PC-3 (cell line): ENCODE data around the gene MED13L. TPM values are rescaled to one million over a fixed set of nuclear protein-coding genes. Genes with fewer than 3 reads are reported as not detected.
A peak's percentile ranks its signal among the peaks of the same experiment; 100 is the strongest.

Source experiments
- ATAC-seq: fragments of 200-7000 bp; cut with Tn5 transposase; 2 replicates; pipeline ENCODE4 v1.9.1; 2020; ENCODE audit warnings: mild to moderate bottlenecking, moderate library complexity
- BruUV-seq: library from RNA; stranded (reverse); fragments of 400-500 nt; replicated peaks from 2 replicates; lab custom pipeline; 2021; lab: Mats Ljungman, UMichigan
- CTCF ChIA-PET: fragments of 300-600 bp; sonication (Branson Sonifier 250); formaldehyde crosslinking; loops from one replicate; lab custom pipeline; 2022; ENCODE audit warnings: antibody characterized with exemption; lab: Charles Lee
- POLR2A ChIA-PET: fragments of 300-600 bp; sonication (Branson Sonifier 250); formaldehyde crosslinking; loops from one replicate; lab custom pipeline; 2022; ENCODE audit warnings: antibody characterized with exemption; ENCODE audit not compliant: unreplicated experiment; lab: Charles Lee
- DNase-seq: peaks from one replicate; pipeline ENCODE4 v3.0.0-alpha.2; 2015
- H2AFZ ChIP-seq: fragments of 300-600 bp; sonication (generic); 2 replicates; pipeline ENCODE4 v1.6.0; 2016; ENCODE audit warnings: antibody characterized with exemption, low read length
- H3F3A ChIP-seq: fragments of 300-600 bp; sonication (generic); one replicate; pipeline ENCODE4 v1.6.0; 2017; ENCODE audit warnings: antibody characterized with exemption, low read length, control low read depth, mild to moderate bottlenecking; ENCODE audit not compliant: unreplicated experiment
- H3K27ac ChIP-seq: fragments of 300-600 bp; sonication (generic); 2 replicates; pipeline ENCODE4 v1.5.1; 2016; ENCODE audit warnings: mild to moderate bottlenecking, low read length
- H3K27me3 ChIP-seq: fragments of 300-600 bp; sonication (generic); 2 replicates; pipeline ENCODE4 v1.6.1; 2016; ENCODE audit warnings: low read length, mixed read lengths
- H3K36me3 ChIP-seq: fragments of 300-600 bp; sonication (generic); 2 replicates; pipeline ENCODE4 v1.6.1; 2016; ENCODE audit warnings: low read depth, mixed run types, low read length, mixed read lengths
- H3K4me1 ChIP-seq: fragments of 300-600 bp; sonication (generic); 2 replicates; pipeline ENCODE4 v1.5.1; 2016; ENCODE audit warnings: low read length; ENCODE audit not compliant: insufficient read depth
- H3K4me2 ChIP-seq: fragments of 300-600 bp; sonication (generic); 2 replicates; pipeline ENCODE4 v1.6.0; 2016; ENCODE audit warnings: low read length
- H3K4me3 ChIP-seq: fragments of 300-600 bp; sonication (generic); 2 replicates; pipeline ENCODE4 v1.5.1; 2016; ENCODE audit warnings: mild to moderate bottlenecking, low read length, mixed read lengths
- H3K79me2 ChIP-seq: fragments of 300-600 bp; sonication (generic); 2 replicates; pipeline ENCODE4 v1.6.1; 2017; ENCODE audit warnings: low read length, mixed read lengths
- H3K9ac ChIP-seq: fragments of 300-600 bp; sonication (generic); 2 replicates; pipeline ENCODE4 v1.6.0; 2016; ENCODE audit warnings: mild to moderate bottlenecking, low read length
- H3K9me2 ChIP-seq: fragments of 300-600 bp; sonication (generic); replicated peaks from 2 replicates; pipeline ENCODE4 v1.6.1; 2016; ENCODE audit warnings: mixed run types, low read length, mixed read lengths
- H3K9me3 ChIP-seq: fragments of 300-600 bp; sonication (generic); 2 replicates; pipeline ENCODE4 v1.6.1; 2016; ENCODE audit warnings: low read length, mixed read lengths
- H4K20me1 ChIP-seq: fragments of 300-600 bp; sonication (generic); 2 replicates; pipeline ENCODE4 v1.6.1; 2016; ENCODE audit warnings: low read length, mixed read lengths
- CTCF ChIP-seq: fragments of 300-600 bp; sonication (generic); conservative IDR thresholded peaks from 2 replicates; pipeline ENCODE4 v1.5.1; 2017; ENCODE audit warnings: antibody characterized with exemption, low read depth, mild to moderate bottlenecking, low read length
- EZH2 ChIP-seq: fragments of 300-600 bp; sonication (generic); IDR thresholded peaks from one replicate; pipeline ENCODE4 v1.6.1; 2017; ENCODE audit warnings: antibody characterized with exemption, mild to moderate bottlenecking, low read length; ENCODE audit not compliant: unreplicated experiment
- EZH2phosphoT487 ChIP-seq: fragments of 300-600 bp; sonication (generic); IDR thresholded peaks from 2 replicates; pipeline ENCODE4 v1.6.1; 2018; ENCODE audit warnings: mild to moderate bottlenecking, antibody characterized with exemption, low read length, borderline replicate concordance
- intact Hi-C: fragments of 100-400 bp; cut with micrococcal nuclease; formaldehyde crosslinking; loops from 2 replicates; pipeline ENCODE4 v1.9.0; 2023
- total RNA-seq: library from RNA; depleted of rRNA; stranded (reverse); fragments of >200 nt; gene quantifications from 2 replicates; pipeline ENCODE4 v1.2.3, GENCODE V29; 2014

Gene MED13L
- total RNA-seq, 1 experiment from 2014 or later, result 61.2 TPM

GRCh38 chr12:115941362-115941761, 336.1 kb downstream of the MED13L start:
- Histone ChIP-seq H3K4me3 (no peak overlapping the region), H3K36me3 (no peaks in the 10 kb centered on the region), H3K9me3 (0 out of 2 replicates have a peak, but pooled peaks cover 8% of the 10 kb centered on the region), H4K20me1 (no peaks in the 10 kb centered on the region), H3K4me1 (no peaks in the 10 kb centered on the region), H3K27me3 (no peaks in the 10 kb centered on the region), H3K9ac (no peak overlapping the region), H3K4me2 (no peak overlapping the region), H3K9me2 (no peaks in the 10 kb centered on the region), H2AFZ (no peak overlapping the region), H3K79me2 (no peaks in the 10 kb centered on the region), H3F3A (no peaks in the 10 kb centered on the region), H3K27ac (no peak overlapping the region)
- no TSS peak for BruUV-seq
- intact Hi-C loops, result no loop called here
- ATAC-seq (peak; percentile 48; the same call in 1 of the 2 replicates), DNase-seq (peak; percentile 42)
- ChIA-PET CTCF (no interaction called here), POLR2A (no interaction called here)
- TF ChIP-seq EZH2 (no peak), EZH2phosphoT487 (no peak), CTCF (no peak)

- no peak overlapping the region for H3K9ac ChIP-seq
- no peak for ATAC-seq
- CTCF ChIA-PET, result no interaction called here
- no peaks in the 10 kb centered on the region for H4K20me1 ChIP-seq
- no peak overlapping the region for H2AFZ ChIP-seq
- H3K27me3 ChIP-seq, result no peaks in the 10 kb centered on the region
- POLR2A ChIA-PET, result no interaction called here
- no TSS peak for BruUV-seq
- no peaks in the 10 kb centered on the region for H3F3A ChIP-seq
- no peaks in the 10 kb centered on the region for H3K79me2 ChIP-seq
- no peaks in the 10 kb centered on the region for H3K4me1 ChIP-seq
- no peaks in the 10 kb centered on the region for H3K36me3 ChIP-seq
- H3K9me3 ChIP-seq, result 0 out of 2 replicates have a peak, but pooled peaks cover 8% of the 10 kb centered on the region
- no peak for DNase-seq
- TF ChIP-seq CTCF (no peak), EZH2phosphoT487 (no peak), EZH2 (no peak)
- H3K4me2 ChIP-seq, result no peak overlapping the region
- H3K27ac ChIP-seq, result no peak overlapping the region
- H3K9me2 ChIP-seq, result no peaks in the 10 kb centered on the region
- no peak overlapping the region for H3K4me3 ChIP-seq
- intact Hi-C loops, result no loop called here
These were observed 338.6 kb downstream of the MED13L start for GRCh38 chr12:115938794-115939377.
